ENCODE data around the gene MAG.

Gene MAG

DNA sequence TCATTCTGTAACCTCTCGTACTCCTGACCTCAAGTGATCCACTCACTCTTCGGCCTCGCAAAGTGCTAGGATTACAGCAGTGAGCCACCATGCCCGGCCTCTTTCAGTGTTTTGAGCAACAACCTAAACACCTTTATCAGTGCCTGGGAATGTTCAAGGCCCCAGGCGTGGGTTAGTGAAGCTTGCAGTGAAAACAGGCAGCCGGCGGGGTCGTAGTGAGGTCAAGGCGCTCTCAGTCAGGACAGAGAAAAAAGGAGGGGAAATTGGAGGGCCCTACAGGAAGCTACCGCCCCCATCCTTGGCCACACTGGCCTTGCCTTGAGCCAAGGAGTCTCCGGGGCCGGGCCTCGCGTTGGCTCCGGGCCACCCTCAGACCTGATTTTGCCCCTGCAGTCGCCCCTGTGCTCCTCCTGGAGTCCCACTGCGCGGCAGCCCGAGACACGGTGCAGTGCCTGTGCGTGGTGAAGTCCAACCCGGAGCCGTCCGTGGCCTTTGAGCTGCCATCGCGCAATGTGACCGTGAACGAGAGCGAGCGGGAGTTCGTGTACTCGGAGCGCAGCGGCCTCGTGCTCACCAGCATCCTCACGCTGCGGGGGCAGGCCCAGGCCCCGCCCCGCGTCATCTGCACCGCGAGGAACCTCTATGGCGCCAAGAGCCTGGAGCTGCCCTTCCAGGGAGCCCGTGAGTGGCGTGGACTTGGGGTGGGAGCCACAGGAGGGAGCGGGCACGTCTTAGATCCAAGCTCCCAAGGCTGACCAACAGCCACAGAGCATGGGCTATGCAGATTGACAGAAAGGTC is 17.7 kb downstream of the MAG start:
- Histone ChIP-seq H3K9ac (ENCODE audit: low read length) (no peak overlapping the region), H3K4me3 (ENCODE audit: low read length) (no peak overlapping the region), H3K36me3 (ENCODE audit: control insufficient read depth, insufficient read depth, low read length) (no peaks in the 10 kb centered on the region), H3K4me1 (ENCODE audit: control insufficient read depth, insufficient read depth, low read length) (no peaks in the 10 kb centered on the region), H3K27me3 (ENCODE audit: control insufficient read depth, insufficient read depth, low read length) (peaks cover 4% of the 10 kb centered on the region), H3K9me3 (ENCODE audit: control insufficient read depth, low read length) (no peaks in the 10 kb centered on the region)

DNA sequence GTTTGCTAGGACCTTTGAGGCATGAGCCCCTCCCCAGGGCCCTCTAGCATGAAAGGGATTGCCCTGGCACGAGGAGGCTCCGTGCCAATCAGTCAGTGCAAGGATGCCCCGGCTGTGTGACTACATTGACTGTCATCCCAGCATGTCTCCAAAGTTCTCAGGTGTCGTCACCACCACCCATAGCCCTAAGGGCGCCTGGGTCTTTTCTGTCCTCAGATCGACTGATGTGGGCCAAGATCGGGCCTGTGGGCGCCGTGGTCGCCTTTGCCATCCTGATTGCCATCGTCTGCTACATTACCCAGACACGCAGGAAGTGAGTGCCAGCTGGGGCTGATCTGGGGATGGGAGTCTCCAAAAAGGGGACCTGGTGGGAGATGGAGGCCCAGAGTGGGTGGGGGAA is 18.4 kb downstream of the MAG start:
- H3K27me3 ChIP-seq (ENCODE audit: control insufficient read depth, insufficient read depth, low read length): peaks cover 4% of the 10 kb centered on the region
- H3K4me1 ChIP-seq (ENCODE audit: control insufficient read depth, insufficient read depth, low read length): no peaks in the 10 kb centered on the region
- H3K36me3 ChIP-seq (ENCODE audit: control insufficient read depth, insufficient read depth, low read length): no peaks in the 10 kb centered on the region
- no peaks in the 10 kb centered on the region for H3K9me3 ChIP-seq (ENCODE audit: control insufficient read depth, low read length)
- H3K9ac ChIP-seq (ENCODE audit: low read length): no peak overlapping the region
- no peak overlapping the region for H3K4me3 ChIP-seq (ENCODE audit: low read length)

DNA sequence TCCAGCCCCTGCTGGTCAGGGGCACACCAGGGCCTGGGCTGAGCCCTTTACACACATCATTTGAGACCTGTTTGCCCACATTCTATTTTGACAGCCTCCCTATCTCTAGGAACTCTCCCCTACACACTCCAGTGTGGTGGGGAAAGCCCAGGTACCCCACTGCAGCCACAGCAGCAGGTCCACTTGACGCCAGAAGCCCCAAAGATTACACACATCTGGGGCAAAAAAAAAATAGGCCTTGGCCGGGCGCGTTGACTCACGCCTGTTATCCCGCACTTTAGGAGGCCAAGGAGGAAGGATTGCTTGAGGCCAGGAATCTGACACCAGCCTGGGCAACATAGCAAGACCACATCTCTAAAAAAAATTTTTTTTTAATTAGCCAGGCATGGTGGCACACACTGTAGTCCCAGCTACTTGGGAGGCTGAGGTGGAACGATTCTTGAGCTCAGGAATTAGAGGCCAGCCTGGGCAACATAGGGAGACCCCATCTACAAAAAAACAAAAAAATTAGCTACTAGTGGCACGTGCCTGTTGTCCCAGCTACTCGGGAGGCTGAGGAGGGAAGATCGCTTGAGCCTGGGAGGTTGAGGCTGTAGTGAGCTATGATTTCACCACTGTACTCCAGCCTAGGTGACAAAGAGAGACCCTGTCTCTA is 19.0 kb downstream of the MAG start:
- Histone ChIP-seq H3K9ac (ENCODE audit: low read length) (no peak overlapping the region), H3K4me1 (ENCODE audit: control insufficient read depth, insufficient read depth, low read length) (no peaks in the 10 kb centered on the region), H3K36me3 (ENCODE audit: control insufficient read depth, insufficient read depth, low read length) (no peaks in the 10 kb centered on the region), H3K4me3 (ENCODE audit: low read length) (no peak overlapping the region), H3K27me3 (ENCODE audit: control insufficient read depth, insufficient read depth, low read length) (peaks cover 4% of the 10 kb centered on the region), H3K9me3 (ENCODE audit: control insufficient read depth, low read length) (no peaks in the 10 kb centered on the region)

DNA sequence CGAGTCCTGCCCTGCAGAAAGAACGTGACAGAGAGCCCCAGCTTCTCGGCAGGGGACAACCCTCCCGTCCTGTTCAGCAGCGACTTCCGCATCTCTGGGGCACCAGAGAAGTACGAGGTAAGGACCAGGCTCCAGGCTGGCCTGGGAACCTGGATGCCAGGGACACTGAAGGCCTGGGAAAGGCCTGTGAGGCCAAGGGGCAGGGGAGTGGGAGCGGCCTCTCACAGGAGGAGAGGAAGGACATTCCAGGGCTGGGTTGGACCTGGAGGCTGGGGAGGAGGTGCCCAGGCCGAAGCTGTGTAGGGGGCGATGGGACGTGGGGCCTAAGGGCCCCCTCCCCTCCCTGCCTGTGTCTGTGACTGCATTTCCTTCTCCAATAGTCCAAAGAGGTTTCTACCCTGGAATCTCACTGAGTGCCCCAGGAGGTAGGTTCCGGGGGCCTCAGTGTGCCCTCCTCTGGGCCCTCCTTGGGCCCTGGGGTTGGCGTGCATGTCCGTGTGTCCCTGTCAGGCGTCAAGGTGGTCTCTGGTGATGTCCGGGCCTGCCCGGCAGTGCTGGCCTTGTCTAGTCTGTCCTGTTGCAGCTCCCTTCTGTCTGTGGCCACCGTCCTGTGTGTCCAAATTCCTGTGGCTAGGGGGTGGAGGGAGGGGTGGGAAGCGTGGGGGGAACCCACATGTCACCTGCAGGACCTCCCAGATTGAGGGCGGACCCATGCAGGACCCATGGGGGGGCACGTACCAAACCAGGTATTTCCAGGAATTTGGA is 20.1 kb downstream of the MAG start:
- Histone ChIP-seq H3K27me3 (ENCODE audit: control insufficient read depth, insufficient read depth, low read length) (peaks cover 4% of the 10 kb centered on the region), H3K4me1 (ENCODE audit: control insufficient read depth, insufficient read depth, low read length) (no peaks in the 10 kb centered on the region), H3K9ac (ENCODE audit: low read length) (no peak overlapping the region), H3K9me3 (ENCODE audit: control insufficient read depth, low read length) (no peaks in the 10 kb centered on the region), H3K36me3 (ENCODE audit: control insufficient read depth, insufficient read depth, low read length) (no peaks in the 10 kb centered on the region), H3K4me3 (ENCODE audit: low read length) (no peak overlapping the region)

DNA sequence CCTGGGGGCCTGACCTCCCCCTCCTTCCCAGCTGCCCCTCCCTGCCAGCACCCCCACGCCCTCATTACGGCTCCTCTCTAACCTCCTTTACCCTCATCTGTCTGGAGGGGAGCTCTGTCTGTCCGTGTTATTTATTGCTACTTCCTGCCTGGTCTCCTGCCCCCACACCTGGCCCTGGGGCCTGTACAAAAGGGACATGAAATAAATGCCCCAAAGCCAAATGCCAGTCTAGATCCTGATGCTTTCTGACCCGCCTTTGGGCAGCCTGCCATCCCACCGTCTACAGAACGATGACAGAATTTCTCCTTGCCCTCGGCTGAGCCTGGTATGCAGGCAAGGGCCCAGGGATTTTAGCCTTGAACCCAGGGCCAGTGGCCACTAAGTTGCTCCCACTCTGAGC is 21.6 kb downstream of the MAG start:
- Histone ChIP-seq H3K9me3 (ENCODE audit: control insufficient read depth, low read length) (no peaks in the 10 kb centered on the region), H3K27me3 (ENCODE audit: control insufficient read depth, insufficient read depth, low read length) (peaks cover 4% of the 10 kb centered on the region), H3K9ac (ENCODE audit: low read length) (no peak overlapping the region), H3K4me3 (ENCODE audit: low read length) (no peak overlapping the region), H3K36me3 (ENCODE audit: control insufficient read depth, insufficient read depth, low read length) (no peaks in the 10 kb centered on the region), H3K4me1 (ENCODE audit: control insufficient read depth, insufficient read depth, low read length) (peaks cover under 1% of the 10 kb centered on the region)

DNA sequence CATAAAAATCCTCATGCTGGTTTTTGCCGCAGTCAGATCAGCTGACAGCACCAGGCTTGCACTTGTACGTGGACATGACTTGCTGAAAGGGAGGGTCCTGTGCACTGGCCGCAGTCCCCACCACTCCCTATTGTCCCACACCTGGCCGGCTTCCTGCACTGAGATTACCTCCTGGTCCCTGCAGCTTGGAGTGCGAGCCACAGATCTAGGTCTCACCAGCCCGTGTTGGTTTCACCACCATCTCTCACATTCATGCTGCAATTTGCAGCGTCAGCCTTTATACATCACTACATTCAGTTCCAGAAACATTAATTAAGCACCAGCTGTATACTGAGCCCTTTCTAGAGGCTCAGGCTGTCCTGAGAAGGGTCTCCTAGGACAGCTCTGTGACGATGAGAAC is 22.1 kb downstream of the MAG start:
- Histone ChIP-seq H3K4me3 (ENCODE audit: low read length) (no peak overlapping the region), H3K36me3 (ENCODE audit: control insufficient read depth, insufficient read depth, low read length) (no peaks in the 10 kb centered on the region), H3K4me1 (ENCODE audit: control insufficient read depth, insufficient read depth, low read length) (peaks cover 5% of the 10 kb centered on the region), H3K27me3 (ENCODE audit: control insufficient read depth, insufficient read depth, low read length) (peaks cover 4% of the 10 kb centered on the region), H3K9me3 (ENCODE audit: control insufficient read depth, low read length) (no peaks in the 10 kb centered on the region), H3K9ac (ENCODE audit: low read length) (no peak overlapping the region)

DNA sequence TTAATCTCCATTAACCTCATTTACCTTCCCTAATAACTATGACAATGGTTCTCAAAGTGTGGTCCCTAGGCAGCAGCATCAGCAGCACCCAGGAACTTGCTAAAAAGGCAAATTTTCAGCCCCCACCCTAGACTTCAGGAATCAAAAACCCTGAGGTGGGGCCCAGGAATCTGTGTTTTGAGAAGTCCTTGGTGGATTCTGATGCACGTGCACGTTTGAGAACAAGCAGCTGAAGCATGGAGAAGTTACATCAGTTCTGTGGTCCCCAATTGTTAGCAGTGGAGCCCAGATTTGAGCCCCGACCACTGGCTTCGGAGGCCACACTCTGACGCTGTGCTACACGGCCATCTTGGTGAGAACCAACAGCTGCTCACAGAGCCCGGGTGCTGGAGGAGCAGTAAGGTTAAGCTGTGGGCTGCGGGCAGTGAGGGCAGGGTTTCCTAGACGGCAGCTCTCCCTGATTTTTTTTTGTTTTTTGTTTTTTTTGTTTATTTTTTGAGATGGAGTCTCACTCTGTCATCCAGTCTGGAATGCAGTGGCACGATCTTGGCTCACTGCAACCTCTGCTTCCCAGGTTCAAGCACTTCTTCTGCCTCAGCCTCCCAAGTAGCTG is 23.0 kb downstream of the MAG start:
- Histone ChIP-seq H3K9me3 (ENCODE audit: control insufficient read depth, low read length) (no peaks in the 10 kb centered on the region), H3K36me3 (ENCODE audit: control insufficient read depth, insufficient read depth, low read length) (no peaks in the 10 kb centered on the region), H3K27me3 (ENCODE audit: control insufficient read depth, insufficient read depth, low read length) (peaks cover 4% of the 10 kb centered on the region), H3K4me3 (ENCODE audit: low read length) (no peak overlapping the region), H3K9ac (ENCODE audit: low read length) (no peak overlapping the region), H3K4me1 (ENCODE audit: control insufficient read depth, insufficient read depth, low read length) (peaks cover 7% of the 10 kb centered on the region)

DNA sequence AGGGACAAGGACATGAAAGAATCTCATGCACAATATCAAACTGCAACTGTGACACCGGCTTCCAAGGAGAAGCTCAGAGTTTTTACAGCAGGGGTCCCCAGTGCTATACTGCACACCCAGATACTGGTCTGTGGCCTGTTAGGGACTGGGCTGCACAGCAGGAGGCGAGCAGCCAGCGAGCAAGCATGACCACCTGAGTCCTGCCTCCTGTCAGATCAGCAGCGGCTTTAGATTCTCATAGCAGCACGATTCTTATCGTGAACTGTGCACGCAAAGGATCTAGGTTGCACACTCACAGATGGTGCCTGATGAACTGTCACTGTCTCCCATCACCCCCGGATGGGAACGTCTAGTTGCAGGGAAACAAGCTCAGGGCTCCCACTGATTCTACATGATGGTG is 23.9 kb downstream of the MAG start:
- Histone ChIP-seq H3K27me3 (ENCODE audit: control insufficient read depth, insufficient read depth, low read length) (peaks cover 4% of the 10 kb centered on the region), H3K9ac (ENCODE audit: low read length) (no peak overlapping the region), H3K9me3 (ENCODE audit: control insufficient read depth, low read length) (no peaks in the 10 kb centered on the region), H3K4me3 (ENCODE audit: low read length) (no peak overlapping the region), H3K36me3 (ENCODE audit: control insufficient read depth, insufficient read depth, low read length) (no peaks in the 10 kb centered on the region), H3K4me1 (ENCODE audit: control insufficient read depth, insufficient read depth, low read length) (peaks cover 7% of the 10 kb centered on the region)

DNA sequence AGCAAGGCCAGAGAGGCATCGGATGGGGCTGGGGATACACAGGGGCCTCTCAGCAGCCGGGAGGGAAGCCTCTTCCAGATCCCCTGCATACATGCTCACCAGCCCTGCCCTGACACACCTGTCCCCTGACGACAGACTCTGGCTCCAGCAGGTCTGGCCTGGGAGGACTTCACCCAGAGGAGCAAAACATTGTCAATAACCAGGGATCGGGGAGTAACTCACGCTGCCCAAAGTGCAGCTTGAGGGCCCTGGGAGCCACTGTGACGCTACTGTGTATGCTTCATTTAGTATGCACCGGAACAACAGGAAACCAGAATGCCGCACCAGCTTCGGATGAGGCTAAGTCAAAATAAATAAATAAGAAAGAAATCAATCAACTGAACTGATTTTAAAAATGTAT is 24.6 kb downstream of the MAG start:
- Histone ChIP-seq H3K4me3 (ENCODE audit: low read length) (no peak overlapping the region), H3K9ac (ENCODE audit: low read length) (no peak overlapping the region), H3K27me3 (ENCODE audit: control insufficient read depth, insufficient read depth, low read length) (peaks cover 4% of the 10 kb centered on the region), H3K36me3 (ENCODE audit: control insufficient read depth, insufficient read depth, low read length) (no peaks in the 10 kb centered on the region), H3K4me1 (ENCODE audit: control insufficient read depth, insufficient read depth, low read length) (peaks cover 7% of the 10 kb centered on the region), H3K9me3 (ENCODE audit: control insufficient read depth, low read length) (no peaks in the 10 kb centered on the region)

DNA sequence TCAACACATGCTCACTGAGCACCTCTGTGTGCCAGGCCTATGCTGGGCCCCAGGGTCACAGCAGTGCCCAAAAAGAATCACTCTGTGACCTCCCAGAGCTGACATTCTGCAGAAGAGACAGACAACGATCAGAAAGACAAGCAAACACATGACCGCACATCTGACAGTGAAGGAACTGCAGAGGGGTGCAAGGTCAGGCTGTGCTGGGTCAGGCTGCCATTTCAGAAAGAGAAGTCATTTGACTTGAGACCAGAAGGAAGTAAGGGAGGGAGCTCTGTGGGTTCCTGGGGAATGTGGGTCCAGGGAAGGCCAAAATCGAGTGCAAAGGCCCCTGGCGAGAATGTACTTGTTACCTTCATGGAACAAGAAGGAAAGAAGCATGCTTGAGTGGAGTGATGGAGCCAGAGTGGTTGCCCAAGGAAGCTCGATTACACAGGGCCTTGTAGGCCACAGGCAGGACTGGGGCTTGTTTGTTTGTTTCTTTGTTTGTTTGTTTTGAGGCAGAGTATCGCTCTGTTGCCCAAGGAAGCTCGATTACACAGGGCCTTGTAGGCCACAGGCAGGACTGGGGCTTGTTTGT is 25.6 kb downstream of the MAG start:
- Histone ChIP-seq H3K9me3 (ENCODE audit: control insufficient read depth, low read length) (no peaks in the 10 kb centered on the region), H3K36me3 (ENCODE audit: control insufficient read depth, insufficient read depth, low read length) (no peaks in the 10 kb centered on the region), H3K4me3 (ENCODE audit: low read length) (no peak overlapping the region), H3K9ac (ENCODE audit: low read length) (no peak overlapping the region), H3K27me3 (ENCODE audit: control insufficient read depth, insufficient read depth, low read length) (peaks cover 4% of the 10 kb centered on the region), H3K4me1 (ENCODE audit: control insufficient read depth, insufficient read depth, low read length) (peaks cover 7% of the 10 kb centered on the region)

DNA sequence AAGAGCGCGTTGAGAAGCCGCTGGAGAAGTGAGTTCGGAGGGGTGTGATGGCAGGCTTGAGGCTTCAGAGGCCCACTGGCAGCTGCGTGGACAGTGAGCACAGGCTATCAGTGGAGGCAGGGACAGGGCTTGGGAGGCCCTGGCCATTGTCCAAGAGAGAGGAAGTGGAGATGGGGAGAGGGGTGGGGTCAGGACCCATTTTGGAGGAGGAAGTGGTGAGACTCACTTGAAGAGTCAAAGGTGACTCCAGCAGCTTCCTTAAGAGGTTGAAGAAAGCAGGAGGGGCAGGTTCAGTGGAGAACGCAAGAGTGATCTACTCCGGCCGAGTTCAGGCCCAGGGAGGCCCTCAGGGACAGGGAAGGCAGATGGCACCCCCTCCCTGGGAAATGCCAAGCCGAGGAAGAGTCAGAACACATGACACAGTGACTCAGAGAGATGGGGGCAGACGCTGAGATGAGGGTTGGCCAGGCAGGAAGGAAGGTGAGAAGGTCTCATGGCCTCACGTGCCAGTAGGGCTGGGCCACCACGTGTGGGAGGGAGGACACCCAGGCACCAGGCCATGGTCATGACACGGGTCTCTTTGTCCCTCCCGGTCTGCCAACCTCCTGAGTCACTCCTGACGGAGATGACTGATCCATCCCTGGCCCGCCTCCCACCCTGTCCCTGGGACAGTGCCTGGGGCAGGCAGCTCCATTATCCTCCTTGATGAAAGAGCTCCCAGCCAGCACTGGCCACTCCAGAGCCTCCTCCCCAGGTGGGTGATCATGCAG is 26.9 kb downstream of the MAG start:
- H3K36me3 ChIP-seq (ENCODE audit: control insufficient read depth, insufficient read depth, low read length): no peaks in the 10 kb centered on the region
- no peaks in the 10 kb centered on the region for H3K9me3 ChIP-seq (ENCODE audit: control insufficient read depth, low read length)
- no peak overlapping the region for H3K4me3 ChIP-seq (ENCODE audit: low read length)
- peaks cover 7% of the 10 kb centered on the region for H3K4me1 ChIP-seq (ENCODE audit: control insufficient read depth, insufficient read depth, low read length)
- no peaks in the 10 kb centered on the region for H3K27me3 ChIP-seq (ENCODE audit: control insufficient read depth, insufficient read depth, low read length)
- H3K9ac ChIP-seq (ENCODE audit: low read length): no peak overlapping the region

Measured in mucosa of stomach (tissue), 1 donor.